Keratinocyte (primary cell): ENCODE measurements around the gene NECTIN1.

ENCODE experiments used
- EZH2 ChIP-seq: IDR thresholded peaks from one replicate; pipeline ENCODE4 v1.6.1; 2012; ENCODE audit warnings: inconsistent platforms, mild to moderate bottlenecking, low read length, moderate library complexity
- TF ChIP-seq, protein P1 (sequence below), 3 experiments: IDR thresholded peaks in 1 of 3; conservative IDR thresholded peaks in 1 of 3; optimal IDR thresholded peaks in 1 of 3; 2 replicates in 2 of 3; 3 replicates in 1 of 3; pipeline versions ENCODE3 to v1.5.1; 2011; ENCODE audit warnings: low read length in 3 of 3, mild to moderate bottlenecking in 3 of 3, moderate library complexity in 2 of 3, control low read depth in 1 of 3, inconsistent platforms in 1 of 3; ENCODE audit not compliant: insufficient read depth in 2 of 3; ENCODE audit errors: extremely low read depth in 1 of 3

DNA sequence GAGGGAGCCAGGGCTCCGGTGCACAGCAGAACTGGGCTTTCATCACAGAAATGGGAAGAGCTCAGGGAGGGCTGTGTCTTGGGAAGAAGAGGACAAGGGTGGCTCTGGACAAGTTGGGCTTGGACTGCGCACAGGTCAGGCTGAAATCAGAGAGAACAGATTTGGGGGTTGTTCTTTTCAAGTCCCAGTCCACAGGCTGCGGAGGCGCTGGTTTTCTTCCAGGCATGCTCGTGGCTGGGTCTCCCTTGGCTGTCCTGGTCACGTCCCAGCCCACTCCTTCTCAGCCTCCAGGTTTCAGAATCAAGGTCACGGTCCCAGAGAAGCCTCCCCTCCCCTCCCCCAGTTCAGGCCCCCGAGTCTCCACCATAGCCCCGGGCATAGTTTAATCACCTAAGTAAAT is 17.0 kb downstream of the NECTIN1 start:
- TF ChIP-seq, protein P1, sequence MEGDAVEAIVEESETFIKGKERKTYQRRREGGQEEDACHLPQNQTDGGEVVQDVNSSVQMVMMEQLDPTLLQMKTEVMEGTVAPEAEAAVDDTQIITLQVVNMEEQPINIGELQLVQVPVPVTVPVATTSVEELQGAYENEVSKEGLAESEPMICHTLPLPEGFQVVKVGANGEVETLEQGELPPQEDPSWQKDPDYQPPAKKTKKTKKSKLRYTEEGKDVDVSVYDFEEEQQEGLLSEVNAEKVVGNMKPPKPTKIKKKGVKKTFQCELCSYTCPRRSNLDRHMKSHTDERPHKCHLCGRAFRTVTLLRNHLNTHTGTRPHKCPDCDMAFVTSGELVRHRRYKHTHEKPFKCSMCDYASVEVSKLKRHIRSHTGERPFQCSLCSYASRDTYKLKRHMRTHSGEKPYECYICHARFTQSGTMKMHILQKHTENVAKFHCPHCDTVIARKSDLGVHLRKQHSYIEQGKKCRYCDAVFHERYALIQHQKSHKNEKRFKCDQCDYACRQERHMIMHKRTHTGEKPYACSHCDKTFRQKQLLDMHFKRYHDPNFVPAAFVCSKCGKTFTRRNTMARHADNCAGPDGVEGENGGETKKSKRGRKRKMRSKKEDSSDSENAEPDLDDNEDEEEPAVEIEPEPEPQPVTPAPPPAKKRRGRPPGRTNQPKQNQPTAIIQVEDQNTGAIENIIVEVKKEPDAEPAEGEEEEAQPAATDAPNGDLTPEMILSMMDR (optimal IDR thresholded peaks at IDR 0.05 in 1 of 3, IDR thresholded peaks at IDR 0.05 in 1 of 3, conservative IDR thresholded peaks at IDR 0.05 in 1 of 3; ENCODE audit: extremely low read depth in 1 of 3, insufficient read depth in 2 of 3, low read length in 3 of 3): no peak
- no peak for TF ChIP-seq EZH2
